Lower leg skin (tissue), 3 donors: ENCODE measurements around the gene SH3RF3.

ENCODE experiments used
- CTCF ChIP-seq, 3 donors: fragments of 450-650 bp; IDR thresholded peaks; one replicate each; pipeline ENCODE4 v1.5.1; 2016; ENCODE audit warnings: antibody characterized with exemption in 3 of 3, mild to moderate bottlenecking in 3 of 3, moderate library complexity in 2 of 3
- POLR2A ChIP-seq, 2 donors: fragments of 450-650 bp; IDR thresholded peaks; one replicate each; pipeline ENCODE4 v1.6.1; 2016 to 2017; ENCODE audit warnings: antibody characterized with exemption in 2 of 2, mild to moderate bottlenecking in 1 of 2, moderate library complexity in 1 of 2

GRCh38 chr2:109222422-109222821, 93.4 kb downstream of the SH3RF3 start:
- TF ChIP-seq CTCF (IDR thresholded peaks at IDR 0.05) (no peak), POLR2A (IDR thresholded peaks at IDR 0.05) (no peak)
